22Rv1 (cell line): Measurements from ENCODE around the gene SLC35B4.

ENCODE experiments used
- H3K27ac ChIP-seq: fragments of 450-650 bp; 2 replicates; pipeline ENCODE4 v1.5.1; 2017
- ZFX ChIP-seq: fragments of 450-650 bp; IDR thresholded peaks from 2 replicates; pipeline ENCODE4 v1.6.1; 2017; ENCODE audit warnings: antibody characterized with exemption, borderline replicate concordance
- TF ChIP-seq, protein P1 (sequence below): fragments of 450-650 bp; IDR thresholded peaks from 2 replicates; pipeline ENCODE4 v1.5.1; 2017; ENCODE audit warnings: mild to moderate bottlenecking

The SLC35B4 gene

GRCh38 chr7:134332892-134333291, 16.2 kb upstream of the SLC35B4 start:
- TF ChIP-seq, protein P1, sequence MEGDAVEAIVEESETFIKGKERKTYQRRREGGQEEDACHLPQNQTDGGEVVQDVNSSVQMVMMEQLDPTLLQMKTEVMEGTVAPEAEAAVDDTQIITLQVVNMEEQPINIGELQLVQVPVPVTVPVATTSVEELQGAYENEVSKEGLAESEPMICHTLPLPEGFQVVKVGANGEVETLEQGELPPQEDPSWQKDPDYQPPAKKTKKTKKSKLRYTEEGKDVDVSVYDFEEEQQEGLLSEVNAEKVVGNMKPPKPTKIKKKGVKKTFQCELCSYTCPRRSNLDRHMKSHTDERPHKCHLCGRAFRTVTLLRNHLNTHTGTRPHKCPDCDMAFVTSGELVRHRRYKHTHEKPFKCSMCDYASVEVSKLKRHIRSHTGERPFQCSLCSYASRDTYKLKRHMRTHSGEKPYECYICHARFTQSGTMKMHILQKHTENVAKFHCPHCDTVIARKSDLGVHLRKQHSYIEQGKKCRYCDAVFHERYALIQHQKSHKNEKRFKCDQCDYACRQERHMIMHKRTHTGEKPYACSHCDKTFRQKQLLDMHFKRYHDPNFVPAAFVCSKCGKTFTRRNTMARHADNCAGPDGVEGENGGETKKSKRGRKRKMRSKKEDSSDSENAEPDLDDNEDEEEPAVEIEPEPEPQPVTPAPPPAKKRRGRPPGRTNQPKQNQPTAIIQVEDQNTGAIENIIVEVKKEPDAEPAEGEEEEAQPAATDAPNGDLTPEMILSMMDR, result no peak
- no peak for TF ChIP-seq ZFX
- H3K27ac ChIP-seq, result no peak overlapping the region

GRCh38 chr7:134331393-134331792, 14.7 kb upstream of the SLC35B4 start:
- TF ChIP-seq, protein P1, result no peak
- TF ChIP-seq ZFX, result no peak
- no peak overlapping the region for H3K27ac ChIP-seq

DNA sequence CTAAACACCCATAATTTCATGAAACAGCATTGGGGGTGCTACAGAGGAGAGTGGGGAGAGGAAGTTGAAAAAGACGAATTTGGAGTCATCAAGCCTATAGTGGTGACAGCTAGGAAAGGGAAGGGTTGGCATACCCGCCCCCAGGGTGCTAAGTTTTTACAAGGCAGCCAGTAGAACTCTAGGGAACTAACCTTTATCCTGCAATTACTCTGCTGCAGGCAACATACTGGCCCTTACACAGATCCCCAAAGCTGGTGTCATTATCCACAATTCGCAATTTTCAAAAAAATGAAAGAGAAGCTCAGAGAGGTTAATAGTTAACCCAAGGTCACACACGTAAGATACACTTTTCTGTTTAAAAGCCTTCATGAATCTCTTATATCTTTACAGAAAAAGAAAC, 14.2 kb upstream of the SLC35B4 start:
- TF ChIP-seq ZFX, result no peak
- TF ChIP-seq, protein P1, result no peak
- H3K27ac ChIP-seq, result no peak overlapping the region

- TF ChIP-seq ZFX, result no peak
These were observed 13.1 kb upstream of the SLC35B4 start for GRCh38 chr7:134329614-134330346.

DNA sequence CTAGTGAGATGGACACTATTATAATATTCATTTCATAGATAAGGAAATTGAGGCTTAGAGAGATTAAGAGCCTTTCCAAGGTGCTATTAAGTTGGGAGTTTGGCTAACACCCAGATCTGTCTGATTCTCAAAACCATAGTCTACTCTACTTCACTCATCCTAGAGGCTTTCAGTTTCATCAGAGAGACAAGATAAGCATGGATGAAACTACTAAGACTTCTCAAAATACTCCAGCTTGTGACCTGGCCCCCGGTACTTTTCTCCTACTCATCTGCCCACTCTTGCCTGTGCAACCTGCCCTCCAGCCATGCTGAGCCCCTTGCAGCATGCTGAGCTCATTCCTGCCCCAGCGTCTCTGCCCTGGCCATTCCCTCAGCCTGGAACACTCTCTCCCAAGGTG, 12.2 kb upstream of the SLC35B4 start:
- no peak overlapping the region for H3K27ac ChIP-seq
- TF ChIP-seq, protein P1, result no peak
- no peak for TF ChIP-seq ZFX

More at GRCh38 chr7:134329614-134330346, 13.1 kb upstream of the SLC35B4 start:
- H3K27ac ChIP-seq, result no peak overlapping the region

GRCh38 chr7:134327896-134328295, 11.2 kb upstream of the SLC35B4 start:
- no peak overlapping the region for H3K27ac ChIP-seq
- TF ChIP-seq, protein P1, result peak; percentile 59
- TF ChIP-seq ZFX, result no peak

GRCh38 chr7:134324107-134324506, 7.4 kb upstream of the SLC35B4 start:
- no peak for TF ChIP-seq ZFX
- TF ChIP-seq, protein P1, result no peak
- no peak overlapping the region for H3K27ac ChIP-seq

DNA sequence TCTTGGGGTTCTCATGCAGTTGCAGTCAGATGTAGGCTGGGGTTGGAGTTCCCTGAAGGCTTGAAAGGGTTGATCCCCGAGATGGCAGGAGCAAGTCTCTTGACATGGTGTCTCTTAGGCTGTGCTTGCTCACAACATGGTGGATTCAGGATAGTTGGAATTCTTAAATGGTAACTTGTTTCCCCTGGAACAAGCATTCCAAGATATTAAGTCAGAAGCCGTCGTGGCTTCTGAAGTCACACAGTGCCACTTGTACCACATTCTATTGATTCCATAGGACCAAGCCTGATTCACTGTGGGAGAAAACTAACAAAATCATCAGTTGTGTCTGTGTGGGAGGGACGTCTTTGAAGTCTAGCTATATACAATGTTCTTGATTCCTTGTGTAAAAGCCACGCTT, 3.5 kb upstream of the SLC35B4 start:
- H3K27ac ChIP-seq, result no peak overlapping the region
- TF ChIP-seq ZFX, result no peak
- TF ChIP-seq, protein P1, result no peak
